AG10803 (cell line): ENCODE measurements around the gene GRPEL2.

ENCODE experiments used
- DNase-seq: peaks from one replicate; pipeline ENCODE4 v3.0.0; 2010; ENCODE audit warnings: low read depth
- H3K4me3 ChIP-seq: 2 replicates; pipeline ENCODE4 v1.5.1; 2011; ENCODE audit warnings: mild to moderate bottlenecking, low read length, control low read depth
- CTCF ChIP-seq: conservative IDR thresholded peaks from 2 replicates; pipeline ENCODE4 v1.5.1; 2011; ENCODE audit warnings: mild to moderate bottlenecking, low read length, control low read depth, inconsistent platforms

GRPEL2 gene

GRCh38 chr5:149345147-149345891, at the start of gene GRPEL2:
TSS of gene GRPEL2 (plus strand) at chr5:149345499. CDS start at chr5:149345540, 41 bp downstream.
- no peak for TF ChIP-seq CTCF
- peak; percentile 98 for DNase-seq
- H3K4me3 ChIP-seq, result peak within 1 kb of the TSS; percentile 100

GRCh38 chr5:149297340-149298025, 47.8 kb upstream of the GRPEL2 start:
- TF ChIP-seq CTCF, result no peak
- no peak for DNase-seq
- H3K4me3 ChIP-seq, result no peak overlapping the region

GRCh38 chr5:149298163-149298562, 47.1 kb upstream of the GRPEL2 start:
- no peak overlapping the region for H3K4me3 ChIP-seq
- no peak for TF ChIP-seq CTCF
- no peak for DNase-seq

- DNase-seq, result no peak
- no peak overlapping the region for H3K4me3 ChIP-seq
- no peak for TF ChIP-seq CTCF
Observed at GRCh38 chr5:149298842-149299404, 46.4 kb upstream of the GRPEL2 start.

GRCh38 chr5:149299451-149300054, 45.7 kb upstream of the GRPEL2 start:
- TF ChIP-seq CTCF, result no peak
- H3K4me3 ChIP-seq, result no peak overlapping the region
- no peak for DNase-seq

- TF ChIP-seq CTCF, result no peak
- no peak overlapping the region for H3K4me3 ChIP-seq
- no peak for DNase-seq
Observed at GRCh38 chr5:149300441-149300840, 44.9 kb upstream of the GRPEL2 start.
